C1 segment of cervical spinal cord (tissue), 14 donors: ENCODE measurements around the gene RASAL1.

ENCODE experiments used
- DNase-seq, 14 donors: peaks; one replicate each; lab custom pipeline; 2025; lab: John Stamatoyannopoulos, UW

The RASAL1 gene

GRCh38 chr12:113072136-113072535 lies 63.4 kb downstream of the RASAL1 start:
- no peak for DNase-seq

- DNase-seq: peak in 10 of 14 donors; percentile 15 to 82 (median 48)
Observed at GRCh38 chr12:113071135-113072112, 64.1 kb downstream of the RASAL1 start.

DNA sequence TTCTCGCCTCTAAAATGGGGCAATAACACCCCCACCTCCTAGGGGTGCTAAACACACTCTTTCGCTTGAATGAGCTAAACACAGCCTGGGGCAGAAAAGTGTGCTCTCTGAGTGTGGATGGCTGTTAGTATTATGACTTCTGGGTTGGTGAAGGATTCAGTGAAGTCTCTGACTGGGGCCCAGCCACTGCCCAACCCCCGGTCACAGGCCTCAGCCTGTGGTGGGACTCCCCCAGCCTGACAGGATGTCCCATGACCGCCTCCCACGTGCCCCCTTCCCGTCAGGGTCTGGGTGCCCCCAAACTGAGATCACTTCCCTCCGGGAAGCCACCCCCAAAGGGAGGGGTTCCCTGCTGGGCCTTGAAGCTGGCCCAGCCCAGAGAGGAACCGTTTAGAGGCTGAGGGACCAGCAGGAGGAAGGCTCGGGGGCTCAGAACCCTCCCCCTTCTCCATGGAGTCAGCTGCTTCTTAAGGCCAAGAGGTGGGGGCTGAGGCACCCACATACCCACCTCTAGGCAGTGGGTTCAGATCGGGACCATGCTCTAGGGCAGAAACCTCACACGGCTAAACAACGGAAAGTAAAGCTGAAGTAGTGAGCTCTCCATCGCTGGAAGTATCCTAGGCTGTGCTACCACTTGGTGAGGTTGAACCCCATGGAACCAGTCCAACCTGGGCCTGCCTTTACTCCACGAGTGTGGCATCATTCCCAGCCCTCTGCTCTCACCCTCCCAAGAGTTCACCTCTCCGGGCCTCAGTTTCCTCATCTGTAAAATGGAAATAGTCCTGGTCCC lies 65.2 kb downstream of the RASAL1 start:
- peak in 2 of 14 donors; percentile 24 to 70 for DNase-seq

DNA sequence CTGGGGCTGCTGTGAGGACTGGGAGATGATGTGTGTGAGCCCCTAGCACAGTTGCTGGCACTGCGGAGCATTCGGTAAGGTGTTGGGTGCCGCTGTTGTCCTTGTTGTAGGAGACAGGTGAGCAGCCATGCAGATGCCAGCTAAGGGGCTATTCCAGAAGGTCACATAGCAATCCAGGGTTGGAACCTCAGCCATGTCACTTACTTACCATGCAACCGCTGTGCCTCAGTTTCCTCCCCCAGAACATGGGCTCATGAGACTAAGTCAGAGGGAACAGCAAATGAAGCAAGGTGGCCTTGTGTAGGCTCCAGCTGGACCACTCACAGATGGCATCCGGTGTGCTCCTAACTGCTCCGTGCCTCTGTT lies 65.8 kb downstream of the RASAL1 start:
- DNase-seq: no peak

GRCh38 chr12:113069149-113069548 lies 66.4 kb downstream of the RASAL1 start:
- DNase-seq: no peak

DNA sequence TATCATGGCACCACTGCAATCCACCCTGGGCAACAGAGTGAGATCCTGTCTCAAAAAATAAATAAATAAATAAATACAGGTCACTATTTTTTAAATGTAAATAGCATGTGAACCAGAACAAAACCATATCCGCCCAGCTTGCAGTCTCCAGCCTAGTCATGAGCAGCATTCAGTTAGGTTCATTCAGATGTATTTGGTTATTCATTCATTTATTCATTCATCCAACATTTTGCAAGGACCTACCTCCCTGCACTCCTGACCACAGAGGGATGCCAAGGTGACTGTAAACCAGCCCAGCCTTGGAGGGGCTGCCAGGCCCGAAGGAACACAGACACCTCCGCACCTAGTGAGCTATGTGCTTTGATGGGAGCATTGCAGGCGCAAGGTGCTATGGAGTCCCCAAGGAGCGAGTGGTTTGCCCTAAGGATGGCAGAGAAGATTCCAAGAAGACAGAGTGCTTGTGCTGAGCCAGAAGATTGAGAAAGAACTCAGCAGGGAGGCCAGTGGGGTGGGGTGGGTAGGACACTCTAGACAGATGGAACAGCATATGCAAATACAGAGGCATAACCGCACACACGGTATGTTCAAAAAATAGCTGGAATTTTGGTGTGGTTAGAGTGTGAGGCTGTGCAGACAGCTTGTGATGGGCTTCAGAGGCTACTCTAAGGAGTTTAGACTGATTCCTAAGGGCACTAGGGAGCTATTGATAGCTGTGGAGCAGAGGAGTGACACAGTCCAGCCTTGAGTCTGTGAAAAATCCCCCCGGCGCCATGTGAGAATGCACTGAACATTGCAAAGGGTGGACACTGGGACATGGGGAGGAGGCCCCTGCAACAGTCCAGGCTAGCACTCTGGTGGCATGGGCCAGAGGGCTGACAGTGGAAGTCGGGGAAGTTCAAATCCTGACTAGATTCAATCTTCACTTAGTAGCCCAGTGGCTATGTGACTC lies 67.3 kb downstream of the RASAL1 start:
- DNase-seq: no peak

- DNase-seq: peak in 3 of 14 donors; percentile 25 to 56 (median 31)
Observed at GRCh38 chr12:113066813-113067400, 68.7 kb downstream of the RASAL1 start.

GRCh38 chr12:113065126-113066007 lies 70.2 kb downstream of the RASAL1 start:
- DNase-seq: no peak

DNA sequence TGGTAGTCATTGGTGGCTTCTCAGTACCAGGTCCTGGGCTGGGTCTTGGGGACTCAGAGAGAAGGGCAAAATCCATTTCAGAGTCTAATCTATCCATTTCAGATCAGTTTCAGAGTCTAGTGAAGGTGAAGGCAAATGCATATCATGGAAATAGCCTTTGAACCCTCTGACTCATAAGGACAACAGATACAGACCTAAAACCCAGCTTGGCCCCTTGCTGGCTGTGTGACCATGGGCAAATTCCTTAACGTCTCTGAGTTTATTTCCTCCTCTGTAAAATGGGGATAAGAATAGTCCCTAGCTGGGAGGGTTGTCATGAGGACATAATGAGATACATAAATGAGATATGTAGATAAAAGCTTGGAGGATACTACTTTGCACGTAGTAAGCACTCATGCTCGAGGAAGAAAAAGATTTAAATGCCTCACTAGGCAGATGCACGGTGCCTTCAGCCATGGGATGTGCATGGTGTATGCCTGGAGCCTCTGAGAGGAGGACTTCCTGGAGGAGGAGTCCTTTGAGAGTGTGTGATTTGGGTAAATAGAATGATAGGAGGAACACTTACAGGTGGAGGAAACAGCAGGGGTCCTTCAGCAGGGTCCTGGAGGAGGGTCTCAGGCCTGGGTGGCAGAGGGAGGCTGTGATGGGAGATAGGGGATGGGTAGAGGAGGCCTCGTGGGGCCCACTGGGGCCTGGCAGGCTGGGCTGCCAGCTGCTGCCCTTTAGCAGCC lies 71.0 kb downstream of the RASAL1 start:
- DNase-seq: no peak

DNA sequence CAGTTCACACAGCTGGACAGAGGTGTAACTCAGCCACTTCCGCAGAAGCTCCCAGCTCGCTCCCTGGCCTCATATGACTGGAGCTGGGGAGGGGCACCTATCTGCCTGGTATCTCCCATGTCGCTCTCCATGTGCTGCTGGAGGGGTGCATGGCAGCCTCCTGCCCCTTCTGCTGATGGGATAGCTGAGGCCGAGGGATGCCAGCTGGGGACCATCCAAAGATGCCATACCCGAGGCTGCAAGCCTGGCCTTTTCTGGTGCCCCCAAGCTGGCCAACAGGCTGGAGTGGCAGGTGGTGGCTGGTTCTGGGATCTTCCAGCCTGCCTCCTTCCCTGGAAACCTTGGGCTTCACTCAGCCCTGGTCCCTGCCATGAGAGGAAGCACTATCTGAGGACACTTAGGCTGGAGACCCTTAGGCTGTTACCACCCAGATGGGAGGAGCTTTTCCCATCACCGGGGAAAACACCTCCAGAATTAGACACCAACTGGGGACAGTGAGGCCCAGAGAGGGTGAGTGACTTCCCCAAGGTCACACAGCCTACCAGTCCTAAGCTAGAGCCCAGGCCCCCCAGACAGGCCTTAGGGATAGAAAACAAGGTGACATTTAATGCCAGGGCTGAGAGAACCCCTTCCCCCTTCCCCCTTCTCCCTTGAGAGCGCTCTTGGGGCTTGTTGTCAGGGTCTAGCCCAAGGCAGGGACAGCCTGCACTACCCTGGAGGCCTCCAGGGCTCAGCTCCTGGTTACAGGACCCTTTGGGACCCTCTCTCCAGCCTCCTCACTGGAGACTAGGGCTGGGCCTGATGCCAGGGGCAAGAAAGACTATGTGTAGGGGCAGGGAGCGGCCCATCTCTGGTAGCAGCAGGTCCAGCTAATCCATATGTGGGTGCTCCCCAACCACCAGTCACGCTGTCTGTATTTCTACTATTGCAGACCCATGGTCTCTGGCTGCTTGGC lies 71.9 kb downstream of the RASAL1 start:
- DNase-seq: no peak

- DNase-seq: no peak
Observed at GRCh38 chr12:113062502-113063395, 72.8 kb downstream of the RASAL1 start.

- DNase-seq: no peak
Observed at GRCh38 chr12:113061061-113061694, 74.4 kb downstream of the RASAL1 start.

- no peak for DNase-seq
Observed at GRCh38 chr12:113060336-113060960, 75.1 kb downstream of the RASAL1 start.

- no peak for DNase-seq
Observed at GRCh38 chr12:113059071-113059595, 76.4 kb downstream of the RASAL1 start.

- no peak for DNase-seq
Observed at GRCh38 chr12:113058553-113058952, 77.0 kb downstream of the RASAL1 start.
